B cell (primary cell): ENCODE data around the gene GALNT18. TPM values are rescaled to one million over a fixed set of nuclear protein-coding genes. Genes with fewer than 3 reads are reported as not detected.

Experiments used
- ATAC-seq: fragments of 200-7000 bp; cut with Tn5 transposase; one replicate; pipeline ENCODE4 v1.10.0; 2021; ENCODE audit warnings: low read depth, mild to moderate bottlenecking, moderate number of reproducible peaks, moderate library complexity
- CTCF ChIA-PET: fragments of 350-600 bp; sonication (Branson Sonifier 250); formaldehyde crosslinking; loops from one replicate; lab custom pipeline; 2021; ENCODE audit warnings: antibody characterized with exemption, inconsistent platforms; lab: Charles Lee
- POLR2A ChIA-PET: fragments of 350-600 bp; sonication (Branson Sonifier 250); formaldehyde crosslinking; loops from one replicate; lab custom pipeline; 2021; ENCODE audit warnings: antibody characterized with exemption; lab: Charles Lee
- DNase-seq: peaks from one replicate; pipeline ENCODE4 v3.0.0; 2013
- H2AFZ ChIP-seq: 2 replicates; pipeline ENCODE4 v1.6.1; 2012; ENCODE audit warnings: mild to moderate bottlenecking, low read depth, low read length; ENCODE audit not compliant: insufficient read depth, poor library complexity, severe bottlenecking
- H3K27ac ChIP-seq, 2 donors: 1 replicate in 1 of 2; 2 replicates in 1 of 2; pipeline ENCODE4 v1.5.1; 2012 to 2013; ENCODE audit warnings: low read length in 2 of 2, mild to moderate bottlenecking in 2 of 2, moderate library complexity in 1 of 2
- H3K27me3 ChIP-seq, 4 experiments: fragments of 200-600 bp in 1 of 4; sonication (generic) in 1 of 4; replicated peaks in 1 of 4; 1 replicate in 2 of 4; 2 replicates in 2 of 4; pipeline versions ENCODE4 v1.6.1 to v1.7.0; 2013 to 2016; ENCODE audit warnings: low read length in 3 of 4, mild to moderate bottlenecking in 2 of 4, mixed read lengths in 1 of 4, moderate library complexity in 1 of 4; ENCODE audit not compliant: insufficient read depth in 4 of 4, control insufficient read depth in 3 of 4; ENCODE audit errors: control extremely low read depth in 1 of 4
- H3K36me3 ChIP-seq, 2 experiments: replicated peaks in 1 of 2; 1 replicate in 1 of 2; 2 replicates in 1 of 2; pipeline versions ENCODE4 v1.6.1 to v1.7.1; 2013; ENCODE audit warnings: low read length in 1 of 2; ENCODE audit not compliant: insufficient read depth in 2 of 2, control insufficient read depth in 1 of 2; ENCODE audit errors: control extremely low read depth in 1 of 2, extremely low read depth in 1 of 2
- H3K4me1 ChIP-seq, 2 donors: fragments of 200-600 bp in 1 of 2; sonication (generic) in 1 of 2; 1 replicate in 1 of 2; 2 replicates in 1 of 2; pipeline versions ENCODE4 v1.5.1 to v1.6.1; 2013 to 2017; ENCODE audit warnings: low read length in 2 of 2; ENCODE audit not compliant: control insufficient read depth in 2 of 2, insufficient read depth in 2 of 2
- H3K4me2 ChIP-seq: replicated peaks from 2 replicates; pipeline ENCODE3; 2012; ENCODE audit warnings: mild to moderate bottlenecking, low read depth, low read length; ENCODE audit not compliant: poor library complexity, severe bottlenecking
- H3K4me3 ChIP-seq, 5 experiments: fragments of 200-600 bp in 1 of 5; sonication (generic) in 1 of 5; 1 replicate in 3 of 5; 2 replicates in 2 of 5; pipeline versions ENCODE4 v1.5.1 to v1.7.0; 2011 to 2016; ENCODE audit warnings: low read length in 4 of 5, mild to moderate bottlenecking in 4 of 5, low read depth in 2 of 5, control low read depth in 1 of 5, moderate library complexity in 1 of 5; ENCODE audit not compliant: insufficient read depth in 1 of 5; ENCODE audit errors: control extremely low read depth in 1 of 5, extremely low read depth in 1 of 5
- H3K79me2 ChIP-seq: fragments of 200-600 bp; sonication (generic); one replicate; pipeline ENCODE4 v1.6.0; 2016; ENCODE audit warnings: low read length; ENCODE audit not compliant: control insufficient read depth, insufficient read depth
- H3K9ac ChIP-seq: fragments of 200-600 bp; sonication (generic); 2 replicates; pipeline ENCODE4 v1.6.1; 2017; ENCODE audit warnings: mild to moderate bottlenecking, low read length, moderate library complexity
- H3K9me3 ChIP-seq, 3 donors: one replicate each; pipeline versions ENCODE4 v1.6.1 to v1.7.1; 2013; ENCODE audit warnings: low read length in 2 of 3; ENCODE audit not compliant: control insufficient read depth in 2 of 3, insufficient read depth in 1 of 3; ENCODE audit errors: control extremely low read depth in 1 of 3
- H4K20me1 ChIP-seq: 2 replicates; pipeline ENCODE4 v1.6.0; 2012; ENCODE audit warnings: mild to moderate bottlenecking, low read length; ENCODE audit not compliant: insufficient read depth, control insufficient read depth, poor library complexity, severe bottlenecking
- H3K27ac Mint-ChIP-seq: one replicate; pipeline ENCODE4 v1.8.0; 2021; ENCODE audit warnings: mixed read lengths
- H3K27me3 Mint-ChIP-seq: one replicate; pipeline ENCODE4 v1.8.0; 2021; ENCODE audit warnings: mixed read lengths
- H3K4me1 Mint-ChIP-seq: one replicate; pipeline ENCODE4 v1.8.0; 2021; ENCODE audit warnings: mixed read lengths
- H3K4me3 Mint-ChIP-seq: one replicate; pipeline ENCODE4 v1.8.0; 2021; ENCODE audit warnings: mixed read lengths
- H3K9me3 Mint-ChIP-seq: one replicate; pipeline ENCODE4 v1.8.0; 2022; ENCODE audit warnings: mixed read lengths; ENCODE audit not compliant: insufficient read depth
- CTCF ChIP-seq: fragments of 200-600 bp; IDR thresholded peaks from one replicate; pipeline ENCODE4 v1.8.0; 2022; ENCODE audit warnings: antibody characterized with exemption, mild to moderate bottlenecking
- EZH2 ChIP-seq: IDR thresholded peaks from 2 replicates; pipeline ENCODE4 v1.6.1; 2012; ENCODE audit warnings: borderline replicate concordance, low read depth, mild to moderate bottlenecking, moderate library complexity, low read length; ENCODE audit not compliant: insufficient read depth, poor library complexity, severe bottlenecking
- WGBS: methylation state at CpG from one replicate; pipeline ENCODE4 v1.1.5; 2013; ENCODE audit warnings: missing lambda C conversion rate; ENCODE audit not compliant: insufficient coverage; 5-methylcytosine and 5-hydroxymethylcytosine counted together
- intact Hi-C: fragments of 100-400 bp; cut with micrococcal nuclease; formaldehyde crosslinking; loops from one replicate; pipeline ENCODE4 v1.10.0; 2022
- polyA plus RNA-seq: library from polyadenylated mRNA; depleted of rRNA; stranded (reverse); fragments of >200 nt; gene quantifications from 2 replicates; pipeline ENCODE4 v1.2.3, GENCODE V29; 2012
- total RNA-seq, 2 donors: library from RNA; stranded (reverse); fragments of 120-200 nt in 1 of 2; gene quantifications; 1 replicate in 1 of 2; 2 replicates in 1 of 2; pipeline versions ENCODE4 v1.2.3 to v1.2.4, GENCODE V29; 2013 to 2022

The GALNT18 gene
- total and polyA plus RNA-seq, 2 donors (not counting 1 experiment from before 2014, with no cell fraction given): not detected

GRCh38 chr11:11553573-11553972 lies 68.2 kb downstream of the GALNT18 start:
- Histone ChIP-seq H3K9ac (no peak overlapping the region), H3K79me2 (no peaks in the 10 kb centered on the region), H3K4me2 (no peak overlapping the region), H3K27ac (no peak overlapping the region), H3K36me3 (no peaks in the 10 kb centered on the region), H3K4me3 (no peak overlapping the region), H2AFZ (no peak overlapping the region), H3K27me3 (peaks cover 0 to 2% (median 0%) of the 10 kb centered on the region in 4 experiments), H3K9me3 (no peaks in the 10 kb centered on the region), H4K20me1 (no peaks in the 10 kb centered on the region), H3K4me1 (no peaks in the 10 kb centered on the region)
- DNase-seq: no peak
- Mint-ChIP-seq H3K27me3 (no peaks in the 10 kb centered on the region), H3K27ac (no peak overlapping the region), H3K4me3 (no peak overlapping the region), H3K4me1 (no peaks in the 10 kb centered on the region), H3K9me3 (no peaks in the 10 kb centered on the region)
- POLR2A ChIA-PET: no interaction called here
- CTCF ChIA-PET: no interaction called here
- intact Hi-C loops: no loop called here
- WGBS: 65% methylated on average over 9 of the region's 10 CpGs
- TF ChIP-seq EZH2: no peak
- no peak for TF ChIP-seq CTCF
- ATAC-seq: no peak

- no peak overlapping the region for H3K4me3 Mint-ChIP-seq
- no peak for TF ChIP-seq CTCF
- no peak for TF ChIP-seq EZH2
- ChIA-PET POLR2A (no interaction called here), CTCF (no interaction called here)
- H3K27me3 Mint-ChIP-seq: no peaks in the 10 kb centered on the region
- DNase-seq: no peak
- Histone ChIP-seq H3K9me3 (no peaks in the 10 kb centered on the region), H3K9ac (no peak overlapping the region), H3K27me3 (peaks cover 0 to 2% (median 0%) of the 10 kb centered on the region in 4 experiments), H3K4me2 (no peak overlapping the region), H3K36me3 (no peaks in the 10 kb centered on the region), H3K4me1 (no peaks in the 10 kb centered on the region), H3K27ac (no peak overlapping the region), H3K4me3 (no peak overlapping the region), H2AFZ (no peak overlapping the region), H4K20me1 (no peaks in the 10 kb centered on the region), H3K79me2 (no peaks in the 10 kb centered on the region)
- H3K4me1 Mint-ChIP-seq: no peaks in the 10 kb centered on the region
- no peaks in the 10 kb centered on the region for H3K9me3 Mint-ChIP-seq
- intact Hi-C loops: no loop called here
- ATAC-seq: no peak
- no peak overlapping the region for H3K27ac Mint-ChIP-seq
Measured at GRCh38 chr11:11552529-11553087, 69.2 kb downstream of the GALNT18 start.
